ENCODE measurements around the gene ZFAND2B. TPM values are rescaled to one million over a fixed set of nuclear protein-coding genes. Genes with fewer than 3 reads are reported as not detected.

ZFAND2B gene
- polyA plus RNA-seq, 3 donors: 40.9 to 51.8 (median 49.4) TPM

DNA sequence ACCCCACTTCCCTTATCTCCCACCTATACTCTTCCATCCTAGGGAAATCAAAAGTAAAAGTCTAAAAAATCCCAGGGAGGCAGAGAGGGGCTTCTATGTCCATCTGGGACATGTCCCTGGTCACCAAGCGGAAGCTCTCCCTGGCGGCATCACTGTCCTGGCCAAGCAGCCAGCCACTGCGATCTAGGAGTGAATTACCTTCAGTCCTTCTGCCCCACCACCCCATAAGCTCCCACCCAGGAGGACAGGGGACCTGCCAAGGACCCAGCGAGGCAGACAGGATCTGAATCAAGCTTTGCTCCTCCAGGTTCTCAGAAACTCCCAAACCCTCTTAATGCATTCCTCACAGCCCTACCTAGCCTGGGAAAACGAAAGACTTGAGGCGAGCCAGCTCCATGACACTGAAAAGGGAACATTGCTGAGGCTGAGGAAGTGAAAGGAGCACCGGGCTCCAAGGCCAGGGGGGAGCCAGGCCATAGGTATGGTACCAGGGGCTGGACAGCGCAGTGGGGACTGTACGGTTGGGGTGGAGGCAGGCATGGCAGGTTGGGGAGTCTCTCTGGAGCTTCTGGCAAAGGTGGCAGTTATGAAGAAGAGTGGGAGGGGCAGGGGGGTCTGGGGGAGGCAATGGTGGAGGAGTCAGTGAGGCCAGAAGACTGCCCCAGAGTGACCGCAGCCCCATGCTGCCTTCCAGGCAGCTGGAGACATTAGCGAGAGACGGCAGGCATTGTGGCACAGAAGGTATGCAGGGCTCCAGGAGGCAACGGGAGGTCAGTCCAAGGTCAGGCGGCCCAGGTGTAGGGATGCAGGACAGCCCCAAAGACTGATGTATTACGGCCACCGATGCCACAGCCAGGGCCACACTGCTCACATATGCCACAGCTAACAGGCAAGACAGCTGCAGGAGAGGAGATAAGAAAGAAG lies 34.1 kb upstream of the ZFAND2B start:
- DNase-seq: no peak

DNA sequence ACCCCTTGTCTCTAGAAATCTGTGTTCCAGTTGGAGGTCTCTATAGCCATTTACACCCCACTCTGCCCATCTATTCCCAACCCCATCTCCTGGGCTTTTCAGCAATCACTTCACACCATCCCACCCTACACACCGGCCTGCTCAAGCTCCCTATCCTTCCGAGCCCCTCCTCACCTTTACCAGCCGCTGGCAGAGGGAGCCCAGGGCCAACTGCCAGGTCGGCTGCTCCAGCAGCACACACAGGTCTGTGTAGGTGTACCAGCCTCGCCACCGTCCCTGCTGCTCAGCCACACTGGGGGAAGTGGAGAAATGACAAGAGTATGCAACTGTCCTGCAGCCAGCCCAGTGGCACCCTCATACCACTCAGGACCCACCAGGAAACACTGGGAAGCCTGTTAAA lies 33.4 kb upstream of the ZFAND2B start:
- DNase-seq: no peak

DNA sequence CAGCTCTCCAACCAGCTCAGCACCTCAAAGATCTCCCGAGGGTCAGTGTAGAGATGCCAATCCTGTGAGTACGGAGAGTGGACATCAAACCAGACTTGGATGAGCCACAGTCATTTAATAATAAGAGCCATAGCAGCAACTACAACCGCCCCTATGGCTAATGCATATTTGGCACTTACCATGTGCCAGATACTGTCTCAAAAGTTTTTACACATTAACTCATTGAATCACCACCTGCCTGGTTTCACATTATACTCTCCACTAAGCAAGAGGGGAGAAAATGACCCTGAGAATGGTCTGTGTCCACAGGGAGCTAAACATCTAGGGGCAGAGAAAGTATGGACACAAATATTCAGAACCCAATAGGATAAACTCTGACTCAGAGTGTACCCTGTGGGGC lies 32.4 kb upstream of the ZFAND2B start:
- no peak for DNase-seq

DNA sequence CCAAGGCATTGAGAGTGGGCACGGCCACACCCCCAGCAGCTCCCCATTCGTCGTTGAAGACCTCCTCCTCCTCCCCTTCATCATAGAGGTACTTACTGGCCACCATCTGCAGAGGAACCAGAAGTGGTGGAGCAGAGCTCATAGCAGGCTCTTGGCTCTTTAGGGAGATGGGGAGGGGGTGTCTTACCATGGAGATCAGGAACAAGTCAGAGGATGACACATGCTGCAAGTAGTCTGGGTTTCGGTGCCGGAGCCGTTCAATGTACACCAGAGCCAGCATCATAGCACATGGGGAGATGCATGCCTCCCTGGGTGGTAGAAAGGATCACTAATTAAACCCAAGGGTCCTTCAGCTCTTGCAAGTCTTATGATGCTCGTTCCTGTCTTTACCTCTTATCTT lies 31.8 kb upstream of the ZFAND2B start:
- no peak for DNase-seq

DNA sequence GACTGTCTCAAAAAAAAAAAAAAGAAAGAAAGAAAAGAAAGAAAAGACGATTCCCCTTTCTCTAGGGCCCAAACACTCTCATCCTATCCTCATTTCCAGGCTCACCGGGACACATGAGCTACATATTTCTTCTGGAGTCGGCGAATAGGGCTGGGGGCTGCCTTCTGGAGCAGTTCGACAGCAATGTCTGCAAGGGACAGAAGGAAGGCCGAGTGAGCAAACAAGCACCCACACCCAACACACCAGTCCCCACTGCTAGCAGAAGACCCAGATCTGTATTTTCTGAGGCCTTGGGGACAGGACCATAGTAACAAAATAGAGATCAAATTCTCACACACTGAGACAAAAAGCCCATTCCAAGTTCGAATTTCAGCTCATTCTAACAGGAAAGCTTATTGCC lies 31.1 kb upstream of the ZFAND2B start:
- DNase-seq: no peak

DNA sequence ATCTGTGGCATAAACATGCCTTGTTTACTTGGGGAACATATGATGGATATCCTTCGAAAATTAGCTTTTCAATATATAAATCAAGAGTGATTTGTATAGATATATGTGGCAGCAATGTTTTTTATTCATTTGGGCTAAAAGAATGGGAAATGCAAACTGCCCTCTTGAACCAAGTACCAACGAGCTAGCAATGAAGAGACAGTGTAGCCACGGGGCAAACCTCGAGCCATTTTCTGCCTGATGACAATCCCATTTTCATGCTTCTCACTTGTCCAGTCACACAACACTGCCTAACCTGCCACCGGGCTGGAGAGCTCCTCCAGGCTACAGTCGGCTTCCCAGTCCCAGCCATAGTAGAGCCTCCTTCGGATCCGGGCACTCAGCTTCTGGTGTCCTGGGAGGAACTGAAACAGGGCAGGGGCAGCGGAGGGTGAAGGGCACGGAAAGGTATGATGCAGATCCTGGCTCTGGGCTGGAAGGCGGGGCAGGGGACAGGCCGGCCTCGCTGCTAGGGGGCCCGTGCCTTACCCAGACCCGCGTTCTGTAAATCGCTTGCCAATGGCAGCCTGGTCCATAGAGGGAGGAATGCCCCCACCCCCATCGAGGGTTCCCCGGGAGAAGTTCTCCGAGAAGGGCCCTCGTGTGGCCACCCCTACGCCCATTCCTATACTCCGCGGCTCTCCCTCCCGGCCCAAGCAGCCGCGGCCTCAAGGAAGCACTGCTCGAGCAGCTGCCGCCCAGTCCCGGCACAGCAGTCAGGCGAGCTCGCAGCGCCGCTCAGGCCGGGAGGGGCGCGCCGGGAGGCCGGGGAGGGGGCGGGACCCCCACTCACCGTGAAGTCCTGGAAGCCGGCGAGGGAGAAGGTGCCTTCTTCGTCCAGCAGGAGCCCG lies 30.4 kb upstream of the ZFAND2B start:
- DNase-seq: peak; percentile 44

DNA sequence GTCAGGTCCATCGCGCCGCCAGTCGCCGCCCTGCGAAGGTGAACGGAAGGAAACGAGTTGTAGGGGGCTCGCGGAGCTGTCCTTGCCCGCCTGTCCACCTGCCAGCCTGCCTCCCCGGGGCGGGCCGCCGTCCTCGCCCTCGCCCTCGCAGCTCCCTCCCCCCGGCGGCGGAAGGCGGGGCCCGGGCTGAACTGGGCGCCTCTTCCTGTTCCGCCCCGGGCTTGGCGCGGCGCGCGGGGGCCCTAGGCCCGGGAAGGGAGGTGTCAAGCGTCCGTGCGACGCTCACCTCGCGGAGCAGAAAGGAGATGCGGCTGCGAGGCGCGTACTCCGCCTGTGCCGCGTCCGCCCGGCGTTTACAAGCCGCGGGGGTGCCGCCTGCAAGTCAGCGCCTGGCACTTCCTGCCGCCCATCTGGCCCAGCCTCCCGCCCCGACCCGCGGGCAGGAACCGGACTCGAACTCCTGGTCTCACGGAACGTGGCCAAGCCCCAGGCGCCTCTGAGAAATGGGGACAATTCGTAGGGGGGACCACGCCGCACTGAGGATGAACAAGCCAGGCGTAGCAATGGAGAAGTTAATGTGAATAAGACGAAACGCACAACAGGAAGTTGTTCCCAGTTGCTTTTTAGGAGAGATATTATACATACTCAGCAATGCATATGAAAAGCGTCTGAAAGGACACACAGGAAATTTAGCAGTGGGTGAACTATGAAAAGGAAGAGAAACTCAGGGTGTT lies 29.6 kb upstream of the ZFAND2B start, which contains the start of gene CNPPD1:
Gene CNPPD1 (minus strand): TSS at position 108 of the 734 bp plus-strand sequence. CDS start 97 bp downstream, at position 11.
- peak; percentile 77 for DNase-seq

DNA sequence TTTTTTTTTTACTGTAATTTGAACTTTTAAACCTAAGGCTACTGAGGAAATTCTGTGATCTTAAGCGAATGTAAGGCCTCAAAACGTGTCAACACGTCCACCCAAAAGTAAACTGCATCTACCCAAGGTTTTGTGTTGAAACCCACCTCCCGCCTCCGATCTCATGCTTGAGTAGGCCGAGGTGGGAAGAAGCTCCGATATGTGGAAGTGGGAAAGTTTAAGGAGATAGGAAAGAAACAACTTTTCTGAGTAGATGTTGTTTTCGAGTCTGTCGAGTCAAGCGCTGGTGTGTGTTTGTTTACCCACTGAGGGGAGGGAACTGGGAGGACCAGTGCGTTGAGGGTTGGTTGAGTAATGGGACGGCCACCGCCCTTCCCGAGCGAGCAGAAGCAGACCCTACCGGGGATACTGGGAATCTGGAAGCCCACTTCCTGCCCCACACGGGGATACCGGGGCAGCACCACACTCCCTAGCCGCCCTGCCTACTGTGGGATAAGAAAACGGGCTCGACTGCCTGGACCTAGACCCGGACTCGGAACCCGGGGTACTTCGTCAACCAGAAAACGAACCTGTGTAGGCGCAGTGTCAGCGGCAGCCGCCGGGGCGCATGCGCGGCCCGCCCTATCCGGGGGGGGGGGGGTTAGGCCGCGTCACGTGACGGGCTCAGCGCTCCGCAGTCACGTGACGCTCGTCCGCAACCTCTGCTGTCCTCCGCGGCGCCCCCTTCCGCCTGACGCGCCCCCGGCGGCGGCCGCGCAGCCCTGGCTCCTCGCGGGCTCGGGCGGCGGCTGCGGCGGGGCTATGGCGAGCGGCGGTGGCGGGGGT lies 28.8 kb upstream of the ZFAND2B start, which contains the start of gene RETREG2:
Gene RETREG2 (plus strand): TSS at position 724 of the 825 bp plus-strand sequence. CDS start 78 bp downstream, at position 802.
- peak; percentile 88 for DNase-seq

DNA sequence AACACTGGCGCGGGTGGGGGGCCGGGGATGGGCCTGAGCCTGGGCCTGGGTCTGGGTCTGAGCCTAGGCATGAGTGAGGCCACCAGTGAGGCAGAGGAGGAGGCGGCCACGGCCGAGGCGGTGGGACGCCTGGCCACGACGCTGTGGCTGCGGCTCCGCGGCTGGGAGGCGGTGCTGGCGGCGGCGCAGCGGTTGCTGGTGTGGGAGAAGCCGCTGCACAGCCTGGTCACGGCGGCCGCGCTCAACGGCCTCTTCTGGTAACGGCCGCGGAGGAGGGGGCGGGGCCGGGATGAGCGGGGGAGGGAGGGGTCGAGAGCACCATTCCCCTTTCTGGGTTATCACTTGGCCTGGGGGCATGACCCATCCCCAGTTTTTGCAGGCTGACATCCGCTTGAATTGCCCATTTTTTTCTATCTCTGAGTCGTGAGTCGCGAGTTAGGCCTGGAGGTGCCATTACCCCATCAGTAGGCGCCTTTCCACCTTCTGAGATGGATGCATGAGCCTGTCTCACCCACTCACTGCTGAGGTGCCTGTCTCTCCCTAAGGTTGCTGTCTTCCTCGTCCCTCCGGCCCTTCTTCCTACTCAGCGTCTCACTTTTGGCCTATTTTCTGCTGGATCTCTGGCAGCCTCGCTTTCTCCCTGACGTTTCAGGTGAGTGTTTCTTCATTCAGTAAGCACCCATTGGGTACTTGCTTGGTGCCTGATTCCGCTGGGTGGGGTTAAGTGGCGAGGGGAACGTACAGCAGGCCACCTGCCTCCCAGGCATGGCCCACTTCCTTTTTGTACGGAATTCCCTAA lies 28.0 kb upstream of the ZFAND2B start:
- DNase-seq: peak; percentile 46

DNA sequence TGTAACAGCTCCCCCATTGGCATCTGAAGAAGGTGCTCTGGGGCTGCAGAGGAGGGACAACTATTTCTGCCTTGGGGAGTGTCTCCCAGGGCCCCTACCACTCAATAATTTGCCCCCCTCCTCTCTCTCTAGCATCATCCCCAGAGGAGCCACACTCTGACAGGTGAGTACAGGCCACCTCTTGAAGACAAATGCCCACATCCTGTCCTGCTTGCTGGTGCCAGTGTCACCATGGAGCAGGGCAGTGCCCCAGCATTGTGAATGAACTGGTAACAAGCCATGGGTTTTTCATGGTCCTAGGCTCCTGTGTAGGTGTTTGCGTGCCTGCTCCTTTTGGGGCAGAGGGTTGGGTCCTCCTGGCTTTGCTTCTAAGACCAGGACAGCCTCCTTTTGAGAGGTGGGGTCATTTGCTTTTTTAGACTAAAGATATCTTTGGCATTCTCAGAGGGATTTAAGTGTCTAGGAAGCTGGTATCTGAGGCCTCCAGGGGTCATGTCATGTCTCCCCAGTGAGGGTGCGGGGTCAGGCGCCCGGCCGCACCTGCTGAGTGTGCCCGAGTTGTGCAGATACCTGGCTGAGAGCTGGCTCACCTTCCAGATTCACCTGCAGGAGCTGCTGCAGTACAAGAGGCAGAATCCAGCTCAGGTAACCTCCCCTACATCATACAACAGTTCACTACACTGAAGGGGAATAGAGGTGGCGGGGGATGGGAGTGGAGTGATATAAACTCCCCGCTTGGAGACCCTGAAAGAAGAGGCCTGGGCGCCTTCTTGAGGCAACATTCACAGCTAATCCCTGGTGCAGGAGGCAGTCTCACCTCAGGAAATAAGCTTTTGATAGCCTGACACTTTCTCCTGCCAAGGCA lies 26.7 kb upstream of the ZFAND2B start:
- no peak for DNase-seq

DNA sequence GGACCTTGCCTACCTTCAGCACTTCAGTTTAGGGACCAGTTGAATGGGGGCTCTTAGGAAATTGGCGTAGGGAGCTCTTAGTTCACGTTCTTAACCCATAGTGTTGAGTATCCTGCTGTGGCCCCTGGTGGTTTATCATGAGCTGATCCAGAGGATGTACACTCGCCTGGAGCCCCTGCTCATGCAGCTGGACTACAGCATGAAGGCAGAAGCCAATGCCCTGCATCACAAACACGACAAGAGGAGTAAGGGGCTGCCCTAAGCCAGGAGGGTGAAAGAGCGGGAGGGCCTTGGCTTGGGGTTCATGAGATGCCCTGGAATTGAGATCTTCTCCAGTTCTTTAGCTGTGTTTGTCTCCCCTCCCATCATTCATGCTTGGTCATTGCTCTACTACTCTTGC lies 25.6 kb upstream of the ZFAND2B start:
- no peak for DNase-seq

DNA sequence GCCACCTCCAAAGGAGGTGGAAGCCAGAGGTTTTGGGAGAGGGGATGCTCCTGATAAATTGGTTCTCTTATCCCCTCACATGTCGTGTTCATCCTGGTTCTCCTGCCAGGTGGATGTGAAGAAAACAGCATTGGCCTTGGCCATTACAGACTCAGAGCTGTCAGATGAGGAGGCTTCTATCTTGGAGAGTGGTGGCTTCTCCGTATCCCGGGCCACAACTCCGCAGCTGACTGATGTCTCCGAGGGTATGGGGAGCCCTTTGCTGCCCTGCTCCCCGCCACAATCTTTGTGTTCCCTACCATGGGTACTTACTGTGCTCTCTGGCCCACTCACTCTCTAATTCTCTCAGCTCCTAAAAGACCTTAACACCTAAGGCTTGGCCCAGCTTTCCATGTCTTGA lies 25.1 kb upstream of the ZFAND2B start:
- DNase-seq: no peak

DNA sequence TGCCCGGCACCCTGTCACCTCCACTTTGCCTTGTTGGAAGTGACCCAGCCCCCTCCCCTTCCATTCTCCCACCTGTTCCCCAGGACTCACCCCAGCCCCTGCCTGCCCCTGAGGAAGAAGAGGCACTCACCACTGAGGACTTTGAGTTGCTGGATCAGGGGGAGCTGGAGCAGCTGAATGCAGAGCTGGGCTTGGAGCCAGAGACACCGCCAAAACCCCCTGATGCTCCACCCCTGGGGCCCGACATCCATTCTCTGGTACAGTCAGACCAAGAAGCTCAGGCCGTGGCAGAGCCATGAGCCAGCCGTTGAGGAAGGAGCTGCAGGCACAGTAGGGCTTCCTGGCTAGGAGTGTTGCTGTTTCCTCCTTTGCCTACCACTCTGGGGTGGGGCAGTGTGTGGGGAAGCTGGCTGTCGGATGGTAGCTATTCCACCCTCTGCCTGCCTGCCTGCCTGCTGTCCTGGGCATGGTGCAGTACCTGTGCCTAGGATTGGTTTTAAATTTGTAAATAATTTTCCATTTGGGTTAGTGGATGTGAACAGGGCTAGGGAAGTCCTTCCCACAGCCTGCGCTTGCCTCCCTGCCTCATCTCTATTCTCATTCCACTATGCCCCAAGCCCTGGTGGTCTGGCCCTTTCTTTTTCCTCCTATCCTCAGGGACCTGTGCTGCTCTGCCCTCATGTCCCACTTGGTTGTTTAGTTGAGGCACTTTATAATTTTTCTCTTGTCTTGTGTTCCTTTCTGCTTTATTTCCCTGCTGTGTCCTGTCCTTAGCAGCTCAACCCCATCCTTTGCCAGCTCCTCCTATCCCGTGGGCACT lies 24.0 kb upstream of the ZFAND2B start:
- DNase-seq: no peak

DNA sequence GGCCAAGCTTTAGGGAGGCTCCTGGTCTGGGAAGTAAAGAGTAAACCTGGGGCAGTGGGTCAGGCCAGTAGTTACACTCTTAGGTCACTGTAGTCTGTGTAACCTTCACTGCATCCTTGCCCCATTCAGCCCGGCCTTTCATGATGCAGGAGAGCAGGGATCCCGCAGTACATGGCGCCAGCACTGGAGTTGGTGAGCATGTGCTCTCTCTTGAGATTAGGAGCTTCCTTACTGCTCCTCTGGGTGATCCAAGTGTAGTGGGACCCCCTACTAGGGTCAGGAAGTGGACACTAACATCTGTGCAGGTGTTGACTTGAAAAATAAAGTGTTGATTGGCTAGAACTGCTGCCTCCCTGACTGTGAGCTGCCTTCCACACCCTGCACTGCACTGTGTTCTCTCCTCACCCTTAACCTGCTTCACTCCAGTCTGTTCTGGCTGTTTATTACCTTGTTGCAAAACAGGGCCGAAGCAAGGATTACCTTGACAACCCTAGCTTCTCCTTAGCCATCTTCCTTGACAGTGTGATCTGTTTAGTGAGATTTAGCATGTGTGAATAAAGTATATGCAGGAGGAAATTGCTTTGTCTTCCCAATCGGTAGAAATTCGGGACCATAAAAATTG lies 23.3 kb upstream of the ZFAND2B start:
- DNase-seq: no peak

DNA sequence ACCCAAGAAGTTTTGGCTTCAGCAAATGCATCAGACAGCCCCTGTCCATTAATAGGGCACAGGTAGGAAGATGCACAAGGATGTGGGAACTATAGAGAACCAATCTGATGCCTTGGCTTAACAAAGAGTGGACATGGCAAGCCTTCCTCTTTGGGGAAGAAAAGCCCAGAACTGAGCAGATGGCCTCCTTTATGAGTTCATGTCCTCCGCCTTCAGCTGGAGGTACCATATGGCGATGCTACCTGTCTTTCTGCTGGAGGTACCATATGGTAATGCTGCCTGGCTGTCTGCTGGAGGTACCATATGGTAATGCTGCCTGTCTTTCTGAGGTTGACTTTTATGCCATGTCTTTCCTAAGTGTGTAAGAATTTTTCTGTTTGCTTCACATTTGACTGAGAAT lies 22.5 kb upstream of the ZFAND2B start:
- DNase-seq: no peak

DNA sequence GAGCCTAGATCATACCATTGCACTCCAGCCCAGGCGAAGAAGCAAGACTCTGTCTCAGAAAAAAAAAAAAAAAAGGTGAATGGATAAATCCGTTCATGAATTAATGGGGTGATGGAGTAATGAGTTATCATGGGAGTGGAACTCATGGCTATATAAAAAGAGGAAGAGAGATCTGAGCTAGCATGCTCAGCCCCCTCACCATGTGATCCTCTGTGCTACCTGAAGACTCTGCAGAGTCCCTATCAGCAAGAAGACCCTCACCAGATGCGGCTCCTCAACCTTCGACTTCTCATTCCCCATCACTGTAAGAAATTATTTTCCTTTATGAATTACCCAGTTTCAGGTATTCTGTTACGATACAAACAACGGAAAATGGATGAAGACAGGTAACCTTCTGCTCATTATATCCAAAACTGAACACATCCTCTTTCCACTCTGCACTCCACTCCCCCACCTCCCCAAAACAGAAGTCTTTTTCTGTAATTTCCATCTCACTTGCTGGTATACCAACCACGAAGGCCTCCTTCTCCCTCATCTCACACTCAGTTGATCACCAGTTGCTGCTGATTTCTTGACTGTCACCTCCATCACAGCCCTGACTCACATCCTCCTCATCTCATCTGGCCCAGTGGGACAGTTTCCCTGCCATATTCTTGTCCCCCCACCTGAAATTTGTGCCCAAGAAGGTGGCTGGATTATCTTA lies 19.7 kb upstream of the ZFAND2B start:
- DNase-seq: no peak

DNA sequence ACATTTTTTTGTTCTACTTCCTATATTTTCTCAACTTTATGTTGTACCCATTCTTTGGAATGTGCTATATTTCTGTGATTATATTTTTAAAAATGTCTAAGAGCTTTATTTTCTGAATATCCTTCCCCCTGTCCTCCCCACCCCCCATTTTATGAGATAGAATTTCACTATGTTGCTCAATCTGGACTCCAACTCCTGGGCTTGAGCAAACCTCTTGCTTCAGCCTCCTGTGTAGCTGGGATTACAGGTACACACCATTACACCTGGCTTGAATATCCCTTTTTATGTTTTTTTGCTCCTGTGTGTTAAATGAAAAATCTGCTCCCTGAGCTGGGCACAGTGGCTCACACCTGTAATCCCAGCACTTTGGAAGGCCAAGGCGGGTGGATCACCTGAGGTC lies 9.2 kb upstream of the ZFAND2B start:
- DNase-seq: no peak

Measured in renal pelvis (tissue), 4 donors.